GDM1 (cell line): ENCODE results near the gene CPHXL.

Experiments used
- DNase-seq: peaks from one replicate; lab custom pipeline; 2025; lab: John Stamatoyannopoulos, UW

The CPHXL gene

GRCh38 chr16:75701361-75701760, 24.9 kb downstream of the CPHXL start, which contains the start of gene DUXB:
Gene DUXB, minus strand, starts transcription at chr16:75701461. Its CDS starts 43 bp downstream, at chr16:75701418.
- no peak for DNase-seq

- DNase-seq = no peak
These were observed 28.7 kb downstream of the CPHXL start for GRCh38 chr16:75697571-75697970.

- DNase-seq = no peak
These were observed 30.6 kb downstream of the CPHXL start for GRCh38 chr16:75695708-75696107.

GRCh38 chr16:75687361-75687760, 38.9 kb downstream of the CPHXL start:
- no peak for DNase-seq

- DNase-seq = no peak
These were observed 44.0 kb downstream of the CPHXL start for GRCh38 chr16:75682308-75682707.

GRCh38 chr16:75679366-75679765, 46.9 kb downstream of the CPHXL start:
- no peak for DNase-seq

- DNase-seq = no peak
These were observed 49.4 kb downstream of the CPHXL start, which contains the start of gene CPHXL2 for GRCh38 chr16:75676909-75677308. Gene CPHXL2, minus strand, starts transcription at chr16:75677009. Its CDS starts 10 bp downstream, at chr16:75676999.

- DNase-seq = no peak
These were observed 58.8 kb downstream of the CPHXL start for GRCh38 chr16:75667503-75667902.
